Dendritic cell treated with granulocyte-macrophage colony-stimulating factor and Interleukin-4, amounts not matched to agents 40 ng/mL and 50 ng/mL, for 4 days (primary cell): ENCODE data around the gene BANP.
"Not testable (repeated sequence)": the region's sequence is repeated elsewhere in the genome, so short reads cannot be mapped to it uniquely, and the experiment has no call there.

Experiments
- H3K27ac Mint-ChIP-seq: one replicate; pipeline ENCODE4 v1.8.0; 2022; ENCODE audit warnings: mild to moderate bottlenecking, mixed read lengths
- H3K27me3 Mint-ChIP-seq: one replicate; pipeline ENCODE4 v1.8.0; 2022; ENCODE audit warnings: mild to moderate bottlenecking, mixed read lengths
- H3K36me3 Mint-ChIP-seq: one replicate; pipeline ENCODE4 v1.8.0; 2022; ENCODE audit warnings: low read depth, mixed read lengths
- H3K4me1 Mint-ChIP-seq: one replicate; pipeline ENCODE4 v1.8.0; 2022; ENCODE audit warnings: low read depth, mixed read lengths
- H3K4me3 Mint-ChIP-seq: one replicate; pipeline ENCODE4 v1.8.0; 2022; ENCODE audit warnings: mild to moderate bottlenecking, moderate library complexity, mixed read lengths
- H3K9me3 Mint-ChIP-seq: one replicate; pipeline ENCODE4 v1.8.0; 2022; ENCODE audit warnings: mixed read lengths
- intact Hi-C: fragments of 100-400 bp; cut with micrococcal nuclease; formaldehyde crosslinking; loops from one replicate; pipeline ENCODE4 v1.15.0; 2022

BANP gene

DNA sequence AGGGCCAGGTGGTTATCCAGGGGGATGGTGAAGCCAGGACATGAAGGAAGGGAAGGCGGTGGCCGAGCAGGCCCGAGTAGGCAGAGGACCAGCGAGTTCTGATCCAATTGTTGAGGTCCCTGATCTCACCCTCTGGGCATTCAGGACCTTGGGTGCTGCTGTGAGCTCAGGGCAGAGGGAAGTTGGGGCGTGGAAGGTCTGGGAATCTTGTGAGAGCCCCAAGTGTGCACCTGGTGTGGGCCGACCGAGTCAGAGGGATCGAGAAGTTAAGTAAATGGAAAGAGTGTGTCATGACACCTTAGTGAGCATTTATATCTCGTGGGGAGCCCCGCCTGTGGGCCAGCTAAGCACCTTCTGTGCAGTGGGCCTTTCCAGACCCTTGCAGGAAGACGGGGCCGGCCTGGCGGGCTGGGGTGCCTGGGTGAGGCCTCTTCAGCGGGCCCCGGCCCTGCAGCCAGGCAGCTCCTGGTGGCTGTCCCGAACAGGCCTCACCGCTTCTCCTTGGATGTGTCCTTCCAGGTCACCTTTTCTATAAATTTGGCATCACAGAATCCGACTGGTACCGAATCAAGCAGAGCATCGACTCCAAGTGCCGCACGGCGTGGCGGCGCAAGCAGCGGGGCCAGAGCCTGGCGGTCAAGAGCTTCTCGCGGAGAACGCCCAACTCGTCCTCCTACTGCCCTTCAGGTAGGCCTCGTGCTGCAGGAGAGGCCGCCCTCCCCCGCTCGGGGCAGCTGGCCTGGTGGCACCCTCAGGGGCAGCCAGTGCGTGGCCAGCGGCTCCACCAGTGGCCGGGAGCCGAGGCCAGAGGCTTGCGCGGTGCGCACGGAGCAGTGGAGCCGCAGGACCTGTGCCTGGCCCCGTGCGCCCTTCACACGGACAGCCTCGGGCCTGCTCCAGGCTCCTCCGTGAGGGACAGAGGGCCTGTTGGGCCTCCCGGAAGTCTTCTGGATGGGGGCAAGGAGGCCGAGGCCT, 76.0 kb downstream of the BANP start:
- no peaks in the 10 kb centered on the region for H3K9me3 Mint-ChIP-seq
- H3K36me3 Mint-ChIP-seq, result peaks cover 89% of the 10 kb centered on the region
- H3K4me3 Mint-ChIP-seq, result no peak overlapping the region
- H3K27ac Mint-ChIP-seq, result peak overlapping the region; percentile 23
- intact Hi-C loops, result no loop called here
- peaks cover 36% of the 10 kb centered on the region for H3K4me1 Mint-ChIP-seq
- H3K27me3 Mint-ChIP-seq, result no peaks in the 10 kb centered on the region

DNA sequence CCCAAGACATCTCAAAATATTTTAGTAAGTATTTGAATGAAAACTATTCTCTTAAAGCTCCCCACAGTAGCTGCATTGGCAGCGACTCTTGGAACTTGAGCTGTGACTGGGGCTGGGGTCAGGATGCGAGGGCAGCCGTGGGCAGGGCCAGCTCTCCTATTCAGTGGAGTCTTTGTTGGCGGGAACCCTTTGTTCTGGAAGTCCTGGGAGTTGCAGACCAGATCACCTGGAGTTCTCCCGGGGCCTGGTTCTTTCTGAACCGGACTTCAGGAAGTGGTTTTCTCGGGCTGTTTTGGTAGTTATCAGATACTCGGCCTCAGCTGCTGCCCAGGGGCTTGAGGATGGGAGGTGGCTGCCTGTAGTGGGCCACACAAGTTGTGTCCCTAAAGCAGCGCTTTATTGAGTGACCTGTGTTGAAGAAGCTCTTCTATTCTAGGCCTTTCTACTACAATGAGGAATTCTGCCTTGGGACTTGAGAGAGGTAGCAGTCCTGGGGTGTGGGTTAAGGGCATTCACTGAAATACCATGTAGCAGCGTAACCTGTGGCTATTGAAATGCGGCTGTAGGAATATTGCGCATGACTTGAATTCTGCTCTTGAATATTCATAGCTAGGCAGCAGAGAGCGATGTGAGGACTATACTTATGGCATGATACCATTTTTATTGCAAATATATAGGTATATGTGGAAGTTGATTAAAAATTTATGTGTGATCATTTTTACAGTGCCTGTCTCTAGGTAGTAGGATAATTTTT, 77.1 kb downstream of the BANP start:
- H3K9me3 Mint-ChIP-seq, H3K27ac Mint-ChIP-seq, intact Hi-C loops, H3K4me3 Mint-ChIP-seq, H3K27me3 Mint-ChIP-seq: not testable (repeated sequence)
- peaks cover 86% of the 10 kb centered on the region for H3K36me3 Mint-ChIP-seq
- H3K4me1 Mint-ChIP-seq, result peaks cover 28% of the 10 kb centered on the region

DNA sequence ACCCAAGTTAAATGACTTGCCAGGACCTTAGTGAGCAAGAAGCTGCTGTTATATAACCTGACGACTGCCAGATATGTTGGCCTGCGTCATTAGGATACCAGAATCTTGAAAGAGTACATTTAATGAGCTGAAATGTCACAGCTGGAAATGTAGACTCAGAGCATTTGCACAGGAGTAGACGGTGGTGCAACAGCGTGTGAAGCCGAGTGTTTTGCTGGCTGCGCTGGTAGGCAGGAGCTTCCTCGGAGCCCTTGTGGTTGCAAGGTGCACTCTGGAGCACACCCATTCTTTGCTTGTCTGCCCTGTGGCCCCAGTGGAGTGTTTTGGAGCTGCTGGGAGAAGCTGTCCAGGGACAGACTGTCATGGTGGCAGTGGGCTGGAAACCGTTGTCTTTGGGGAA, 79.3 kb downstream of the BANP start:
- no peaks in the 10 kb centered on the region for H3K9me3 Mint-ChIP-seq
- intact Hi-C loops, result no loop called here
- H3K27ac Mint-ChIP-seq, result no peak overlapping the region
- no peak overlapping the region for H3K4me3 Mint-ChIP-seq
- H3K36me3 Mint-ChIP-seq, result peaks cover 94% of the 10 kb centered on the region
- H3K4me1 Mint-ChIP-seq, result peaks cover 13% of the 10 kb centered on the region
- no peaks in the 10 kb centered on the region for H3K27me3 Mint-ChIP-seq

DNA sequence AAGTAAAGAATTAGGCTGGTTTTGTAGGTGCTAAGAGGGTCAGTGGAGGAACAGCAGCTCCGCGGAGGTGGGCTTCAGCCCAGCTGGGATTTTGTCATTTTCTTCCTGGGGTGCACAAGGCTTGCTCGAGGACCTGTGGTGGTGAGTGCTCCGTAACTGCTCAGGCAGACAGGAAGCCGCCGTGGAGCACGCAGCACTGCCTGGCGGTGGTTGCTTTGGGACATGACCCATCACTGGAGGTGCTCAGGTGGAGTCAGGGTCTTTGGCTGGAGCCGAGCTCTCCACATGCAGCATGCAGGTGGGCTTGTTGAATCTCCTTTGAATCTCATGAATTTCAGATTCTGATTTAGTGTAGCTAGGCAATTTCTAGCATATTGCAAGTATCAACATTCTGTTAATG, 79.7 kb downstream of the BANP start:
- intact Hi-C loops, H3K27ac Mint-ChIP-seq, H3K9me3 Mint-ChIP-seq, H3K4me1 Mint-ChIP-seq, H3K27me3 Mint-ChIP-seq, H3K4me3 Mint-ChIP-seq: not testable (repeated sequence)
- peaks cover 96% of the 10 kb centered on the region for H3K36me3 Mint-ChIP-seq

DNA sequence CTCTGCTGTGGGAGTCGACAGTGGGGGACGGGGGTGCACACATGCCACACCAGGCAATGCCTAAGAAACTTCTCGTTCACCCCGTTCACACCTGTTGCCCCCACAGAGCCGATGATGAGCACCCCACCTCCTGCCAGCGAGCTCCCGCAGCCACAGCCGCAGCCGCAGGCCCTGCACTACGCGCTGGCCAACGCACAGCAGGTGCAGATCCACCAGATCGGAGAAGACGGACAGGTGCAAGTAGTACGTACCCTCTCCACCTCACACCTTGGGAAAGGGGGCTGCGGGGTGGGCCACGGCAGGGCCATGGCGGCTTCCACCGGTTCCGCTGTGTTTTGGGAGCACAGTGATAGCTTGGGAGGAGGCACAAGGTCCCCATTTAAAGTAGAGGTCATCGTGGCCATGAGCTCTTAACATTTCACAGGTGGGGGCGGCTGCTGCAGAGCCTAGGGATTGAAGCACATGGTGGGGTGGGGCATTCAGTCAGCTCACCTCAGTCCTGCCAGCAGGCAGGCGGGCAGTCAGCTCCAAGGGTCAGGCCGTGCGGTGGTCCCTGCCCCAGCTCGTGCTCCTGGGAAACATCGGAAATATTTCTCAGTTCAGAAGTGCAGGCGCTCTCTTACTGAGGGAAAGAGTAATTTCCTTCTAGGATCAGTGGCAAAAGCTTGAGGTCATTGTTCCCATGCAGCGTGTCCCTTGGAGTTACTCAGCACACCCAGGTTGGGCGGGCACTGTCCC, 81.9 kb downstream of the BANP start:
- H3K9me3 Mint-ChIP-seq, H3K27ac Mint-ChIP-seq, H3K4me3 Mint-ChIP-seq, H3K4me1 Mint-ChIP-seq, intact Hi-C loops, H3K27me3 Mint-ChIP-seq: not testable (repeated sequence)
- peaks cover 93% of the 10 kb centered on the region for H3K36me3 Mint-ChIP-seq

DNA sequence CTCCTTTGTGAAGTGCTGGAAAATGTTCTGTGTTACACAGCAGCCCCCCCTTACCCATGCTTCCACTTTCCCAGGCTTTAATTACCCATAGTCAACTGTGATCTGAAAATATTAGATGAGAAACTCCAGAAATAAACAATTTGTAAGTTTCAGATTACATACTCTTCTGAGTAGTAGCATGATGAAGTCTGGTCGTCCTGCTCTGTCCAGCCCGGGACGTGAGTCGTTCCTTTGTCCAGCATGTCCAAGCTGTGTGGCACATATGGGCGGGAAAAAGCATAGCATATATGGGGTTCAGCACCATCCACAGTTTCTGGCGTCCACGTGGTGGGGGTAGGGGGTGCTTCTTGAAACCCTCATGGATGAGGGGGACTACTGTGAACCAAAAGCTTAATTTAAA, 83.5 kb downstream of the BANP start:
- no peaks in the 10 kb centered on the region for H3K9me3 Mint-ChIP-seq
- intact Hi-C loops, result no loop called here
- H3K36me3 Mint-ChIP-seq, result peaks cover 92% of the 10 kb centered on the region

DNA sequence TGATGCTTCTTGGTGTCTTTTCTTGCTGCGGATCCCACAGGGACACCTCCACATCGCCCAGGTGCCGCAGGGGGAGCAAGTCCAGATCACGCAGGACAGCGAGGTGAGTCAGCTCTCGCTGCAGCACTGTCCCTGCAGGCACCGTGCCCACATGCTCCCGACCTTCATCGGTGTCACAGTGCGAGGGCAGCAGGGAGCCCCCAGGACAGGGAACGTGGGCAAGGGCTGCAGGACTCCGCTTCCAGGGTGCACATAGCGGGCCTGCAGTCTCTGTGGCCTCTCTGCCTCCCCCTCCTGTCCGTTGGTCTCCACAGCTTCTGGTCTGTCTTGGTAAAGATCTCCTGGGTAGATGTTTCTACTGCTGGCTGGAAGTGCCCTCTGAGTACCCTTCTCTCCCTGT, 84.1 kb downstream of the BANP start:
- no peak overlapping the region for H3K27ac Mint-ChIP-seq
- peaks cover 6% of the 10 kb centered on the region for H3K4me1 Mint-ChIP-seq
- peaks cover 92% of the 10 kb centered on the region for H3K36me3 Mint-ChIP-seq
- H3K4me3 Mint-ChIP-seq, result no peak overlapping the region
- intact Hi-C loops, result no loop called here
- H3K9me3 Mint-ChIP-seq, result no peaks in the 10 kb centered on the region
- peaks cover 1% of the 10 kb centered on the region for H3K27me3 Mint-ChIP-seq

More for the DNA sequence above, 83.5 kb downstream of the BANP start:
- H3K27me3 Mint-ChIP-seq, result no peaks in the 10 kb centered on the region
- no peak overlapping the region for H3K27ac Mint-ChIP-seq
- H3K4me1 Mint-ChIP-seq, result peaks cover 6% of the 10 kb centered on the region
- H3K4me3 Mint-ChIP-seq, result no peak overlapping the region

DNA sequence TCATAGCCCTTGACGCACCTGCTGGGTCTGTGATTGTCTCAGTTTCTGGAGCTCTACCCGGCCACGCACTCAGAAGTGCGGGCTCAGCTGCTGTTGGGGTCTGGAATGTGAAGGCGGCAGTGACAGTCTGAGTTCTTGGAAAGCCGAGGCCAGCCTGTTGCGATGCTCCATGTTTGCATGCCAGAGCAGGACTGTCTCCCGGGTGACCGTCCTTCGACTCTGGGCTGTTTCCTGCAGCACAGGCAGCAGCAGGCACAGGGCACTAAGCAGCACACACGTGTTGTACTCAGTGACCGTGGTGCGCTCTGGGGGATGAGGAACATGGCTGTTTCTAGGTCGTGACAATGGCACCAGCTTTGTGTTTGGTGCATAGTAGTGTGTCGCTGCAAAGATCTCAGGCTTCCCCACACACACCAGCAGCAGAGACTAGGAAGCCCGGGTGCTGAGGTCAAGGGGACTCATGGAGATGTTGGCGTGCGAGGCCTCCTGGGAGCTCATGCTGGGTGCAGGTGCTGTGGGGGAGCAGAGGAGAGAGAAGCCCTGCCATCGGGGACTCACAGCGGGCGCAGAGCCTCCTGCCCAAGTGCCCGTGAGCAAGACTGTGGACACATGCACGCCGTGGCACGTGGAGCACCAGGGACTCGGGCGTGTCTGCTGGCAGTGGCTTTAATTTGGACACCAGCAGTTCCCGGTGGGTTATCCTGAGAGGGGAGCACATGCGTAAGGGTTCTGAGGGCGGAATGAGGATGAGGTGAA, 84.8 kb downstream of the BANP start:
- H3K4me3 Mint-ChIP-seq, H3K9me3 Mint-ChIP-seq, intact Hi-C loops, H3K4me1 Mint-ChIP-seq, H3K27ac Mint-ChIP-seq, H3K27me3 Mint-ChIP-seq: not testable (repeated sequence)
- peaks cover 92% of the 10 kb centered on the region for H3K36me3 Mint-ChIP-seq

DNA sequence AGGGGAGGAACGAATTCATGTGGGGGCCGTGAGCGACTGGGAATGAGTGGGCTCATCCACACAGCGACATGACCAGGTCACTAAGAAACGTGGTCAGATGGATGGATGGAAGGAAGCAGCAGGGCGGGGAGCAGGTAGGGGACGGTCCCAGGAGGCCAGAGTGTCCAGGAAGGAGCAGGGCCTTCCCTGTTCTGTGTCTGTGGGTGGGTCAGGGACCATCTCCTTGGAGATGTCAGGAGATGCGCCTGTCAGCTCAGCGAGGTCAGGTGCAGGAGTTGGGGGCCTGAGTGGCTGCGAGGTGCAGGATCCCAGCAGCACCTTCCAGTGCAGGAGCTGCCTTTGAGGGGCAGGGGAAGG, 85.4 kb downstream of the BANP start:
- H3K9me3 Mint-ChIP-seq, H3K4me1 Mint-ChIP-seq, H3K27ac Mint-ChIP-seq, intact Hi-C loops, H3K4me3 Mint-ChIP-seq, H3K27me3 Mint-ChIP-seq: not testable (repeated sequence)
- peaks cover 92% of the 10 kb centered on the region for H3K36me3 Mint-ChIP-seq

DNA sequence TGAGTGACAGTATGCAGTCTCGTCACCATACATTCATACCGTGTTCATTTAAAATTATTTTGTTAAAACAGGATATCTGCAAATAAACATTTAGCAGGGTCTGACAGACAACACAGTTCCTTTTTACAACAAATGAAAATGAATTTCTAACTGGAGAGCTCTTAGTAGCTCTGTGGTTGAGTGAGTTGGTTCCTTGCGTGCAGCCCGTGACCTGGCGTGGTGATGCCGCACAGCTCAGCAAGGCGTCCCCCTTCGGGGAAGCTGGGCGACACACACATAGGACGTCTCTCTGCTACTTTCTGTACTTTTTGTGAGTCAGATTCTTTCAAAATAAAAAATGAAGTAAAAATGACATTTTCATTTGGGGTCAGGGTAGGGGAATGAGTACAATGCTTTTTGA, 86.1 kb downstream of the BANP start:
- Mint-ChIP-seq H3K36me3 (peaks cover 90% of the 10 kb centered on the region), H3K4me1 (peaks cover 16% of the 10 kb centered on the region)
- H3K4me3 Mint-ChIP-seq, H3K9me3 Mint-ChIP-seq, H3K27ac Mint-ChIP-seq, H3K27me3 Mint-ChIP-seq, intact Hi-C loops: not testable (repeated sequence)

DNA sequence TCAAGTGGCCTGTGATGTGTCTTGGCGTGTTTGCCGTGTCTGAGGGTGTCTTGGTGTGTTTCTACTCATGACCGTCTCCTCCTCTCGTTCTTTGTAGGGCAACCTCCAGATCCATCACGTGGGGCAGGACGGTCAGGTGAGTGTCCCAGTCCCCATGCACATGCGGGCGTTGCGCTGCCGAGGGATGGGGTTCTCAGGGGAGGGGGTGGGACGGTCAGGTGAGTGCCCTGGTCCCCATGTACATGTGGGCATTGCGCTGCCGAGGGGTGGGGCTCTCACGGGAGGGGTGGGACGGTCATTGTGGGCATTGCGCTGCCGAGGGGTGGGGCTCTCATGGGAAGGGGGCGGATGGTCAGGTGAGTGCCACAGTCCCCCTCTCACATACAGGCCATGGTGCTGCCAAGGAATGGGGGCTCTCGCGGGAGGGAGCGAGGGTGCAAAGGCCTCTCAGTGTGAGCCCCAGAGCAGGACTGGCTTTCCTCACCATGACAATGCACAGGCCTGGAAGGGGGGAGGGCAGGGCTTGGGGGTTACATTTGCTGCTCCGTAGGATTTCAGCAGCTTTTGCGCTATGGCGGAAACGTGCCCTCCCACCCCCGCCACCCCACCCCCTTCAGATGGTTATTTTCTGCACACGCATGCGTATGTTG, 86.8 kb downstream of the BANP start:
- peaks cover 87% of the 10 kb centered on the region for H3K36me3 Mint-ChIP-seq
- intact Hi-C loops, result not testable (repeated sequence)

DNA sequence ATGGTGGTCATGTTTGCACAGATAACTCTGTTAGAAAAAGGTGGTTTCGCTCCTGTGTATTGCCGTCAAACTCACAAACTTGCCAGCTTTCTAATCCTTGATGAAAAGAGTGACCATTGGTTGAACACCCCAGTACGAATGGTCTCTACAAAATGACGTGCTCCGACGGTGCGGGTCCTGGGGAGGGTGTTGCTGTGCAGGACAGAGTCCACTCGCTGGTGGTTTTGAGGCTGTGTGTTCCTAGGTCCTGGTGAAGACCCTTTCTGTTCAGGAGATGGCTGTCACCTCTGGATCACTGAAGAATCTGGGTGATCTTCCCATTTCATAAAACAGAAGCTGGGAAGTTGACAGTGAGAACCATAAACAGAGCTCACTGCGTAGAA, 87.3 kb downstream of the BANP start:
- H3K27me3 Mint-ChIP-seq, result peaks cover 13% of the 10 kb centered on the region
- H3K4me3 Mint-ChIP-seq, intact Hi-C loops, H3K27ac Mint-ChIP-seq, H3K9me3 Mint-ChIP-seq: not testable (repeated sequence)
- peaks cover 23% of the 10 kb centered on the region for H3K4me1 Mint-ChIP-seq
- peaks cover 87% of the 10 kb centered on the region for H3K36me3 Mint-ChIP-seq

More for the DNA sequence above, 86.8 kb downstream of the BANP start:
- H3K9me3 Mint-ChIP-seq, H3K27me3 Mint-ChIP-seq, H3K4me3 Mint-ChIP-seq, H3K27ac Mint-ChIP-seq: not testable (repeated sequence)
- H3K4me1 Mint-ChIP-seq, result peaks cover 20% of the 10 kb centered on the region

DNA sequence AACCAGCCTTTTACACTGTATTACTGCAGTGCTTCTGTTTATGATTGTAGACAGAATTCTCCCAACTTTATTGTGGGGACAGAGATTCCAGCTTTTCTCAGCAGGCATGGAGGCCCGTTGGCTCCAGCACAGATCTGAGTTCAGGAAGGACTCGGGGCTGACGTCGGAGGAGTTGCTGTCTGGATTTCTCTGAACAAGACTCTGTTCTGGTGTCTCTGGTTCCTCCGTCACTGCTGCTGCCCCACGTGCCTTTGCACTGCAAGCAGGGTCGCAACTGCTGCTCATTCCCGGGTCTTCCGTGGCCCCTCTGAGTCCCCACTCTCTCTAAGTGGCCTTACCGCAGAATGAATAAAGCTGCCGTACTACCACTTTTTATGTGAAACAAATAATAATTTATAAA, 88.4 kb downstream of the BANP start:
- H3K36me3 Mint-ChIP-seq, result peaks cover 79% of the 10 kb centered on the region
- intact Hi-C loops, result no loop called here

More for the DNA sequence above, 88.4 kb downstream of the BANP start:
- no peak overlapping the region for H3K27ac Mint-ChIP-seq
- H3K4me1 Mint-ChIP-seq, result peaks cover 28% of the 10 kb centered on the region
- peaks cover 13% of the 10 kb centered on the region for H3K27me3 Mint-ChIP-seq
- H3K4me3 Mint-ChIP-seq, result no peak overlapping the region
- H3K9me3 Mint-ChIP-seq, result no peaks in the 10 kb centered on the region
